EH (cell line): Measurements from ENCODE around the gene SHKBP1.
A peak's percentile ranks its signal among the peaks of the same experiment; 100 is the strongest.
"Not testable (repeated sequence)": the region's sequence is repeated elsewhere in the genome, so short reads cannot be mapped to it uniquely, and the experiment has no call there.

Experiments
- DNase-seq: peaks from one replicate; pipeline ENCODE4 v3.0.0-alpha.2; 2015; ENCODE audit warnings: low read depth

SHKBP1 gene

GRCh38 chr19:40585982-40586422, 9.3 kb downstream of the SHKBP1 start:
- no peak for DNase-seq

- DNase-seq: no peak
Observed at GRCh38 chr19:40586611-40587010, 9.9 kb downstream of the SHKBP1 start.

- peak; percentile 71 for DNase-seq
Observed at GRCh38 chr19:40588110-40588854, 11.6 kb downstream of the SHKBP1 start.

- no peak for DNase-seq
Observed at GRCh38 chr19:40588926-40589569, 12.4 kb downstream of the SHKBP1 start.

GRCh38 chr19:40589591-40590429, 13.1 kb downstream of the SHKBP1 start:
- DNase-seq: no peak

GRCh38 chr19:40590464-40591265, 14.0 kb downstream of the SHKBP1 start:
- no peak for DNase-seq

- DNase-seq: not testable (repeated sequence)
Observed at GRCh38 chr19:40591724-40592123, 15.1 kb downstream of the SHKBP1 start.

GRCh38 chr19:40592170-40592569, 15.5 kb downstream of the SHKBP1 start:
- DNase-seq: peak; percentile 69

- DNase-seq: peak; percentile 47
Observed at GRCh38 chr19:40594255-40594654, 17.6 kb downstream of the SHKBP1 start.

- DNase-seq: peak; percentile 62
Observed at GRCh38 chr19:40594657-40595091, 18.0 kb downstream of the SHKBP1 start.

- peak; percentile 72 for DNase-seq
Observed at GRCh38 chr19:40596608-40597328, 20.1 kb downstream of the SHKBP1 start.

- no peak for DNase-seq
Observed at GRCh38 chr19:40597329-40597838, 20.7 kb downstream of the SHKBP1 start.

- peak; percentile 86 for DNase-seq
Observed at GRCh38 chr19:40598121-40598917, 21.6 kb downstream of the SHKBP1 start.

GRCh38 chr19:40598918-40599307, 22.2 kb downstream of the SHKBP1 start:
- no peak for DNase-seq

GRCh38 chr19:40599331-40599901, 22.7 kb downstream of the SHKBP1 start:
- no peak for DNase-seq

- DNase-seq: no peak
Observed at GRCh38 chr19:40599902-40600569, 23.4 kb downstream of the SHKBP1 start.

GRCh38 chr19:40600570-40601133, 24.0 kb downstream of the SHKBP1 start:
- no peak for DNase-seq

GRCh38 chr19:40601134-40601974, 24.7 kb downstream of the SHKBP1 start, which contains the start of gene LTBP4:
Gene LTBP4 (plus strand): TSS chr19:40601369. CDS start chr19:40601388, 19 bp downstream.
- peak; percentile 48 for DNase-seq
